Mammary epithelial cell (primary cell): ENCODE measurements around the gene NTN1.

Experiments used
- EZH2 ChIP-seq: IDR thresholded peaks from 2 replicates; pipeline ENCODE4 v1.6.1; 2012; ENCODE audit warnings: low read length, inconsistent platforms, borderline replicate concordance
- TF ChIP-seq, protein P1 (sequence below), 2 donors: IDR thresholded peaks in 1 of 2; conservative IDR thresholded peaks in 1 of 2; 2 replicates each; pipeline ENCODE4 v1.5.1; 2011 to 2012; ENCODE audit warnings: inconsistent platforms in 2 of 2, low read length in 2 of 2, mild to moderate bottlenecking in 2 of 2, control low read depth in 1 of 2, low read depth in 1 of 2; ENCODE audit not compliant: insufficient read depth in 1 of 2; ENCODE audit errors: extremely low read depth in 1 of 2

- TF ChIP-seq, protein P1, sequence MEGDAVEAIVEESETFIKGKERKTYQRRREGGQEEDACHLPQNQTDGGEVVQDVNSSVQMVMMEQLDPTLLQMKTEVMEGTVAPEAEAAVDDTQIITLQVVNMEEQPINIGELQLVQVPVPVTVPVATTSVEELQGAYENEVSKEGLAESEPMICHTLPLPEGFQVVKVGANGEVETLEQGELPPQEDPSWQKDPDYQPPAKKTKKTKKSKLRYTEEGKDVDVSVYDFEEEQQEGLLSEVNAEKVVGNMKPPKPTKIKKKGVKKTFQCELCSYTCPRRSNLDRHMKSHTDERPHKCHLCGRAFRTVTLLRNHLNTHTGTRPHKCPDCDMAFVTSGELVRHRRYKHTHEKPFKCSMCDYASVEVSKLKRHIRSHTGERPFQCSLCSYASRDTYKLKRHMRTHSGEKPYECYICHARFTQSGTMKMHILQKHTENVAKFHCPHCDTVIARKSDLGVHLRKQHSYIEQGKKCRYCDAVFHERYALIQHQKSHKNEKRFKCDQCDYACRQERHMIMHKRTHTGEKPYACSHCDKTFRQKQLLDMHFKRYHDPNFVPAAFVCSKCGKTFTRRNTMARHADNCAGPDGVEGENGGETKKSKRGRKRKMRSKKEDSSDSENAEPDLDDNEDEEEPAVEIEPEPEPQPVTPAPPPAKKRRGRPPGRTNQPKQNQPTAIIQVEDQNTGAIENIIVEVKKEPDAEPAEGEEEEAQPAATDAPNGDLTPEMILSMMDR (conservative IDR thresholded peaks at IDR 0.05 in 1 of 2, IDR thresholded peaks at IDR 0.05 in 1 of 2; ENCODE audit: extremely low read depth in 1 of 2, insufficient read depth in 1 of 2, low read depth in 1 of 2, low read length in 2 of 2) = no peak
- TF ChIP-seq EZH2 = no peak
Measured at GRCh38 chr17:9109933-9110332, 88.6 kb downstream of the NTN1 start.
